Midbrain (tissue), 1 donor: ENCODE data around the gene DUSP2.

ENCODE experiments used
- DNase-seq: peaks from one replicate; lab custom pipeline; 2025; lab: John Stamatoyannopoulos, UW

Gene DUSP2

GRCh38 chr2:96145036-96145847 is at the start of gene DUSP2:
TSS of gene DUSP2 (minus strand) at chr2:96145440. CDS start at chr2:96145354, 86 bp downstream.
- peak; percentile 73 for DNase-seq

GRCh38 chr2:96191937-96192670 is 46.9 kb upstream of the DUSP2 start:
- no peak for DNase-seq

- DNase-seq = no peak
Measured at GRCh38 chr2:96188821-96189526, 43.7 kb upstream of the DUSP2 start.

- no peak for DNase-seq
Measured at GRCh38 chr2:96186562-96186961, 41.3 kb upstream of the DUSP2 start.

GRCh38 chr2:96185516-96185915 is 40.3 kb upstream of the DUSP2 start:
- DNase-seq = no peak

GRCh38 chr2:96184989-96185388 is 39.7 kb upstream of the DUSP2 start:
- DNase-seq = no peak

GRCh38 chr2:96184188-96184587 is 38.9 kb upstream of the DUSP2 start:
- DNase-seq = no peak

GRCh38 chr2:96181529-96181928 is 36.3 kb upstream of the DUSP2 start:
- DNase-seq = no peak

- DNase-seq = no peak
Measured at GRCh38 chr2:96180521-96180920, 35.3 kb upstream of the DUSP2 start.

GRCh38 chr2:96180002-96180401 is 34.8 kb upstream of the DUSP2 start:
- no peak for DNase-seq

- no peak for DNase-seq
Measured at GRCh38 chr2:96176661-96177060, 31.4 kb upstream of the DUSP2 start.

- DNase-seq = no peak
Measured at GRCh38 chr2:96175951-96176350, 30.7 kb upstream of the DUSP2 start.

GRCh38 chr2:96174251-96175144 is 29.3 kb upstream of the DUSP2 start:
- peak; percentile 73 for DNase-seq

- DNase-seq = no peak
Measured at GRCh38 chr2:96171831-96172230, 26.6 kb upstream of the DUSP2 start.

GRCh38 chr2:96170626-96171025 is 25.4 kb upstream of the DUSP2 start:
- no peak for DNase-seq

- no peak for DNase-seq
Measured at GRCh38 chr2:96169868-96170507, 24.7 kb upstream of the DUSP2 start.

GRCh38 chr2:96167407-96168013 is 22.3 kb upstream of the DUSP2 start:
- DNase-seq = no peak

GRCh38 chr2:96164459-96165184 is 19.4 kb upstream of the DUSP2 start:
- DNase-seq = peak; percentile 70

GRCh38 chr2:96163768-96164429 is 18.7 kb upstream of the DUSP2 start:
- DNase-seq = no peak

GRCh38 chr2:96163415-96163767 is 18.2 kb upstream of the DUSP2 start:
- no peak for DNase-seq
